Hindlimb muscle (tissue), 1 donor: ENCODE results near the gene ZNF503. TPM values are rescaled to one million over a fixed set of nuclear protein-coding genes. Genes with fewer than 3 reads are reported as not detected.
A peak's percentile ranks its signal among the peaks of the same experiment; 100 is the strongest.

Experiments used
- DNase-seq: peaks from one replicate; pipeline ENCODE4 v3.0.0-alpha.2; 2013
- polyA plus RNA-seq: library from polyadenylated mRNA; unstranded; fragments of 120-200 nt; gene quantifications from one replicate; pipeline ENCODE4 v1.2.1, GENCODE V29; 2013; ENCODE audit not compliant: insufficient read length

The ZNF503 gene
- polyA plus RNA-seq, 1 donor, result 9.7 TPM

DNA sequence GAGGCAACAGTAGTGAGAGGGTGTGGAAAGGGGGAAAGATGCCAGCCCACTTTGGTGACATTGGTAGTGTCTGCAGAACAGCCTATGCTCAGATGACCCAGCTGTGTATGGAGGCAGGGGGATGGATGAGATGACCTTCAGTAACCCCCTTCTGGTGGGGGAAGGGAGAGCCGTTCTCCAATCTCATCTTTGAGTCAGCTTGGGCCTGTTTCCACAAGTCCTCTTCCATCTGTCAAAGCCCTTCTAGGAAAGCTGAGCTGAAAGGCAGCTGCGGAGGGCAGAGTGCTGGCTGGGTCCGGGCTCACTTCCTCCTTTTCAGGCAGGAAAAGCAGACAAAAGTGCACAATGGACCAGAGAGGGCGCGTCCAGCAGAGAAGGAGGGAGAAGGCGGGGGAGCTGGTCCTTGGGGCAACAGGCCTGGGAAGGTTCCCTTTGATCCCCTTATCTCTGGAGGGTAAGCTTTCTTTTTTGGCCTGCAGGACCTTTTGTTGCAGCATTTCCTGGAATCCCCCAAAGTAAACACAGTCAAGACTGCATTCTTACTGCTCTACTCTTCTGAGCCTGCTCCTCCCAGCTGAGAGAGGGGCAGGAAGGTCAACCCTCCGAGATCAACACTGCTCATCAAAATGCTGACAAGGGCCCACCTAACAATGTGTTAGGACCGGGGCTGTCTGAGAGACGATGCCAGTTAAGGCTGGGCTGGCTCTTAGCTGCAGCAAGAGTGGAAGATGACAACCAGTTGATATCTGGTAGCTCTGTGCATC, 28.6 kb upstream of the ZNF503 start:
- DNase-seq, result no peak

DNA sequence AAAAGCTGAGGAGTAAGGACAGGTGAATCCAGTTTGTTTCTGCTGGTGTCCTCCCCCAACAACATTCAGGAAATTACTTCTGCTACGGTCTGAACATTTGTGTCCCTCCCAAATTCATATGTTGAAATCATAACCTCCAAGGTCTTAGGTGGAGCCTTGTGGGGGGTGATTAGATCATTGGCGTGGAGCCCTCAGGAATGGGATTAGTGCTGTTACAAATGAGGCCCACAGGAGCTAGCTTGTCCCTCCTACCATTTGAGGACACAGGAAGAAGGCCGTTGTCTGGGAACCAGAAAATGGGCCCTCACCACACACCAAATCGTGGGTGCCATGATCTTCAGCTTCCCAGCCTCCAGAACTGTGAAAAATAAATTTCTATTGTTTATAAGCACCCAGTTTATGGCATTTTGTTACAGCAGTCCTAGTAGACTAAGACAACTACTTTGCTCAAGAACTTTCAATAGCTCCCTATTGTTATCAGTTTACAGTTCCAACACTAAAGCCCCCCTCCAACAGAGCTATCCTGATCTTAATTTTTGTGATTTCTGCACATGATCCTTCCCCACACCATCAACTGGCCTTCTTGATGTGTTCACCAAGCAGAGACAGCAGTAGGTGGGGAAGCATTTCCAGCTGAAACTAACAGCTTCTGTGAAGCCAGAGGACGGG, 27.7 kb upstream of the ZNF503 start:
- DNase-seq, result no peak

DNA sequence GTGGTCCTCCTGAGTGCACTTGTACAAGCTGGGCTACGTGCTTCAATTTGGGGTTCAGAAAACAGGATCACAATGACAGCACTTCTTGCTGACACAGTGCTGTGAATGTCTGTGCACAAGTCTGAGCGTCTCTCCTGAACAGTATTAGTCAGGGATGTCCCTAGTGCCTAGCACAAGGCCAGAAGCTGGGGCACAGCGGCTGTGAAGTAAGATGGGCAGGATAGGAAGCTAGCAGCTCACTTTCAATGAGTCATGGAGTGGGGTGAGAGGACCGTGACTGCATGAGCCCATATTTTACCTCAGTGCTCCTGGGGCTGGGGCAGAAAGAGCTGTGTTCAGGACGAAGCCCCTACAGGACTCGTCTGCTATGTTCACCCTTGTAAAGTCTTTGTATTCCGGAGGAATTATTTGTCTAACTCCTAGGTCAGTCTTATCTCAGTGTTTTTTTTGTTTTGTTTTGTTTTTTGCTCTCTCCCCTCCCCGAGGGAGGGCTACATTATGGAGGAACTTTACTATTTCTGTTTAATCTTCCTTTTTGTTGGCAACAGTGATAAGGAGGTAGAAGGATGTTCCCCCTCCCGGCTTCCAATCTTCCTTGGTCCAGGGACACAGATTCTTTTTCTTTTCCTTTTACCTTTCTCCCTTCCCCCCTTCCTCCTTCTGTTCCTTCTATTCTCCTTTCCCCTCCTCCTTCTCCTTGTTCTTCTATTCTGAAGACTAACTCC, 27.0 kb upstream of the ZNF503 start:
- DNase-seq, result no peak

DNA sequence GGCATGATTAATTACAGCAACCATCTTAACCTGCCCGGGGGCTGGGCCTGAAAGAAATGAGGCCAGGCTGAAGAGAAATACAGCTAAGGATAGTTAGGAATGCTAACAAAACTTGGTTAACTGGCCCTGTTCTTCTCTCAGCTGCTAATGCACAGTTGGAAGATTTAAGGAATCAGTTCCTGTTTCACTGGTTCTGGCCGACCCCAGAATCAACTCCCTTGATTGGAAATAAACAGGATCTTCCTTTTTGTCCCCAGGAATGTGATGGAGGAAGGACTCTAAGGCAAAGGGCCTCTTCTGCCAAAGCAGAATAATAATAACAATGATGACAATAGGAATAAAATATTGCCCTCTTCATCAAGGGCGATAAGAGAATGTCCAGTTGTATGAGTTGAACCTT, 26.4 kb upstream of the ZNF503 start:
- DNase-seq, result no peak

DNA sequence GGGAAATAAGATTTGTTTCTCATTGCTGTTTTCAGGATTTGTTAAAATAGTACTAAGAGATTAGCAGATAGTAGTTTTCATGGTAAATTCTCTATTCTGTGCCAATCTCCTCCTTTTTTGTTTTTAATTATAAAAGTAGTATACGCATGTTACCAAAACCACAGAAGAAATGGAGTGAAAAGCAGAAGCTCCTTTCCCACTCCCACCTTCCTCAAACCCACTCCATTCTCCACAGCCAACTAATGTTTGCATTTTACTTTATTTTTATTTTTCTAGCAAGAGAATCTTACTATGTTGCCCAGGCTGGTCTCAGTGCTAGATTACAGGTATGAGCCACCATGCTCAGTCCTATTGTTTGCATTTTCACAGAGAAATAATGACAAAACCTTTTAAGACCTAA, 25.3 kb upstream of the ZNF503 start:
- DNase-seq, result no peak

DNA sequence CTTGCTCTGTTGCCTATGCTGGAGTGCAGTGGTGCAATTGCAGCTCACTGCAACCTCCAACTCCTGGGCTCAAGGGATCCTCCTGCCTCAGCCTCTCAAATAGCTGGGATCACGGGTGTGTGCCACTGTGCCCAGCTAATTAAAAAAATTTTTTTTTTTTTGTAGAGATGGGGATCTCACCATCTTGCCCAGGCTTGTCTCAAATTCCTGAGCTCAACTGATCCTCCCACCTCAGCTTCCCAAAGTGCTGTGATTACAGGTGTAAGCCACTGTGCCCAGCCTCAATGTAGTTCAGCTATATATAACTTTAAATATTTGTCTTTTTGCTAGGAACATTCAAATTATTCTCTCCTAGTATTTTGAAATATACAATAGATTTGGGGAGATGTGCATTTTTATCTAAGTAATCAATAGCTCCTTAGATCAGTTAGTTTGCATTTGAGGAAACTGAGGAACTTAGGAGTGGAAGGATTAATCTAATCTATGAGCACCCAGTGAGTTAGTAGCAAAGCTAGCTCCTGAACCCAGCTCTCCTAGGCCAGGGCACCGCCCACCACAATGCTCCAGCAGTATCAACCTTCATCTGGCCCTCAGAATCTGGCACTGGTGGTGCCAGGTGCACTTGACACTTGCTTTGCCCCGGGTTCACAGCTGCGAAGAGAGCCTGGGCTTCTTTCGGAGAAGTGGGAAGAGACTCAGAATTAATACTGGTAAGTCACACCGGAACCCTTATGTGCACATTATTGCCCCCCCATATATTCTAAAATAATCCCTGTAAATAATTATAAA, 23.9 kb upstream of the ZNF503 start:
- no peak for DNase-seq

DNA sequence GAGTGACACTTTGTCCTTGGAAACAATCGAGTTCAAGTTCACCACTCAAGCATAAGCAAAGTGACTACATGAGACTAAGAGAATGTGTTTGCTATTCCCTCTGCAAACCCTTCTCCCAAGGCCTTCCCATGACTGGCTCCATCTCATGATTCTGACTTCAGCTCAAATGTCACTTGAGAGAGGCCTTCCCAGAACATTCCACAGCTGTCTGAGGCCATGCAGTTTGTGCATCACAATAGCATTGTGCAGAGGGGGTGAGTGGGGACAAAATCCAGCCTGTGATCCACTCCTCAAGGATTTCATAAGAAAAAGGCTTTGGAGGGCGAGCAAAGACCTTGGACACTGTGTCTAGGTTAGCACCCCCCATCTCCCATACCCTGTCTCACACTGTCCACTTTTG, 23.0 kb upstream of the ZNF503 start:
- DNase-seq, result no peak

DNA sequence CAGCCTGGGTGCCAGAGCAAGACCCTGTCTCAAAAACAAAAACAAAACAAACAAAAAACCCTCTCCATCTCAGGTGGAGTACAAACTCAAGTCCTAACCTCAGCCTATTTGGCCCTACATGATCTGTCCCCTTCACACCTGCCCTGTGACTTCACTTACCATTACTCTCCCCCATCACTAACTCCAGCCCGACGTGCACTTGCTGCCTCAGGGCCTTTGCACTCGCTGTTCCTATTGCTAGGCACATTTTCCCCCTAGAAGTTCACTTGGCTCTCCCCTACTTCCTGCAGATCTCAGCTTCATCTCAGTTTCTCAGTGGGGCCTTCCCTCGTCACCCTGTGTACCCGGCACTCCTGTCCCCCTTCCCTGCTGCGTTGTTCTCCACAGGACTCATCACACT, 21.3 kb upstream of the ZNF503 start:
- DNase-seq, result no peak

DNA sequence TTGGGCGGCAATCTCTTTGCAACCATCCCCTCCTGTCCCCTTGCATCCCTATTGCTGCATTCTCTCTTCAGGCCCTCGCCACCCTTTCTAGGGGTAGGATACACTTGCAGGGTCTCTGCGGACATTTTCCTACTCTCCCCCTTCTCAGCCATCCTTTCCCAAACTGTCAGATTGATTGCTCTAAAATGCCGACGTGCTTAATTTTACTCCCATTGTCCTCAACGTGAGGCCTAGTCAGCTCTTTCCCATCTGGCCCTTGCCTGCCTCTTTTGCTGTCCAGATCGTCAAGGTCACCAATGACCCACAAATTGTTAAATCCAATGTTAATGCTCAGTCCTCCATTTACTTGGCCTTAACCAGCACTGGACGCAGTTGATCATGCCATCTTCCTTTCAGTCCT, 17.1 kb upstream of the ZNF503 start:
- DNase-seq, result no peak

DNA sequence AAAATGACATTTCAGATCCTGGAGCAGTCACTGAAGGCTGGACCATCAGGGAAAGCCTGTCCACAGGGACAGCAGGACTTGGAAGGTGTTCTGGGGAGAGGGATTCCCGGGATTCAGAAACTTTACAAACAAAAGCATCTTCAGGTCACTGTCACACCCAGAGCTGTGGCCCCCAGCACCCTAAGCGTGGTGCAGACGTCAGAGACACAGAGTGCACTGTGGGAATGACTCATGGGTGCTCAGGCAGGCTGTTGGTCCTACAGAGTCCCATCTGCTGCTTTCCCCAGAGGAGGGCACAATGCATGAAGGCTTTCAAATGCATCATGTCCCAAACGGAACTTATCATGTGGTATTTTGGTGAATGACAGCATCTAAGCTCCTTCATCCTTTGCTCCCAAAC, 16.7 kb upstream of the ZNF503 start:
- DNase-seq, result no peak

DNA sequence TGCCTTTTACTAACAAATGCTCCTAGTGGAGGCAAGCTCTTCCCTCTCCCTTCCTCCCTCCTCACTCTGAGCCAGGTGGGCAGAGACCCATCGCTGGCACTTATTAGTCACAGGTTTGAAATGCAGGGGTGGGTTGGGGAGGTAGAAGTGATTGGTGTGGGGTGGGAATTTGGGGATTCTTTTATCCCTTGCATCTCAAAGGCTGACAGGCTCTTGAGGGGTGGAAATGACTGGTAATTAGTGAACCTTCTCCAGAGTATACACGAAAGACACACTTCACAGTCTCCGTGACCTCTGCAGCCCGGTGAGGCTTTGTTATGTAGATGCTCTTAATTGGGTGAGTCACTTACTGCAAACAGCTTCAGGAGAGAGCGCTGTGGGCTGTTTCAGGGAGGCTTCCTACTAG, 16.0 kb upstream of the ZNF503 start:
- no peak for DNase-seq

DNA sequence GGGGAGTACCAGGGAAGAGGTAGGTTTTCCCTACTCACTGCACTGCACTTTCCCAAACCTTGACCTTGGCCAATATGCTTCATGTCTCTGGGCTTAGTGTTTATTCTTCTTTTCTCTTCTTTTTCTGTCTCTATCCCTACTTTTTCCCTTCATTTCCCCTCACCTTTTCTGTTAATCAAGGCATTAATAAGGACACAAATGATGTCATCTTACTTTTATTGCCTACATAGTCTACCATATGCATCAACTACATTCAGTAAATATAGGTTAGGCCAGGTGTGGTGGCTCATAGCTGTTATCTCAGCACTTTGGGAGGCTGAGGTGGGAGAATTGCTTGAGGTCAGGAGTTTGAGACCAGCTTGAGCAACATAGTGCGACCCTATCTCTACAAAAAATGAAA, 13.0 kb upstream of the ZNF503 start:
- no peak for DNase-seq

DNA sequence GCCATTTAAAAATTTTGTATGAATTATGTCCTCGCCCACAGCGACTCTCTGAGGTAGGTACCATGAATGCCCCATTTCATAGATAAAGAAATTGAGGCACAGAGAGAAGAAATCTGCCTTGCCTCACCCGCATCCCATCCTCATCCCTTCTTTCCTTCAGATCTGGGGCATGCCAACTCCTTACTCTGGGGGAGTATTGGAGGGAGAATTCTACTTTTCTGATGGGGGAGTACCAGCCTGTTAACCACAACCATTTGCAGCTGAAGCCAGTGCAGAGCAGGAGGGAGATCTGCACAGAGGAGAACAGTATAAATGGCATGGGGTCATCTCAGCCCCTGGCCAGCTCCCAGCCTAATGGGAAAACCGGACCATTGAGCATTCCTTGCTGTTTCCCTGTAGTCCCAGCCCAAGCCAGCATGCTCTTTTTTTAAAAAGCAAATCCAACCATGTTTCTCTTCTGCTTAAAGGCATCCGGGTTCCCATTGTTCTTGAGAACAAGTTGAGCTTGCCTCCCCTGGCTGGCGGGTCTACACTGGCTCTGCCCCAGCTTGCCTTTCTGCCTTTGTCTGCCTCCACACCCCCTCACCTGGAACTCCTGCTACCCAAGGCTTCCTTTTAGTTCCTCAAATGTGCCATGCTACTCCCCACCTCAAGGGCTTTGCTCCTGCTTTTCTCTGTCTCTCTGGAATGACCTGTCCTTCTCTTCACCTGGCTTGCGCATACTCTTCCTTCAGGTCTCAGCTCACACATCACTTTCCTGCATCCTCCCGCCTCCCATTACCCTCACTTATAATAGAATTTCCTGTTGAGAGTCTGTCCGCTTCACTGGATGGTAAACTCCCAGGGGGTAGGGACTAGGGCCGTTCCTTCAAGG, 8.8 kb upstream of the ZNF503 start:
- DNase-seq, result peak; percentile 52

DNA sequence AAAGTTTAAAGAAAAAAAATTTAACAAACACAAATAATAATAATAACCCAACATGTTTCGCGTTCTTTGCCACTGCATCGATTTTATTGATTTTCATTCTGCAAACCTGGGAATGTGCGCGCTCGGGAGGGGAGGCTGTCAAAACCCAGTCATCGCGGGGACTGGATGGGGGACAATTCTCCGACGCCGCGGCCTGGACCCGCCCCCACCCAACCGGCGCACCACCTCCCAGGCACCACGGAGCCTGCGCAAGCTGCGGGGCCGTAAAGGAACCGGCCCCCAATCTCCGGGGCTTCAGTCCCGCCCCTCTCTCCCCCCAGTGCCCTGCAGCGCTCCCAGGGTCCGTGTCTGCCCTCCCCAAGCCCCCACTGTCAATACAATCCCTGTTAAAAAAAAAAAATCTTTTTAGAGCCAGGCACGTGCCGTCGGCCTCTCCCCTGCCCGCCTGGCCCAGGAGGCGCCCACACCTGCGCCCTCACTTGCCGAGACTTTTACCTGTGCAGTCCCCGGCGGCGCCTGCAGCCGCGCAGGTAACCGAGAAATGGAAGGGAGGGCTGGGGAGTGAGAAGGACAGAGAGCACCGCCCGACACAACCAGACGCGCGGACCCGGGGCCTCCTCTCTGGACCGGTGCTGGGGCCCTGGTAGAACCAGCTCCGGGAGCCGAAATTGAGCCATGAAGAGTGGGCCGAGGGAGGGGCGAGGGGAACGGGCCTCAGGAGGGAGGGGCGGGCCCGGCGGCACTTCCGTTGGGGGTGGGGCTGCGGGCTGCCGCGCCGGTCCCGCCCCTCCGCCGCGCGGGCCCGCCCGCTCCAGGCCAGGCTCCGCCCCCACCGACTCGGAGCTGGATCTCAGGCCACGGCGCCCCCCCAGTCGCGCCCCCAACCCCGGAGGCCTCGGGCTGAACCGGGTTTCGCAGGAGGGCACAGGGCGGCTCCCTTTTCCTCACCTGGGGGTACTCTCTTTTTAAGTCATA, 7.6 kb upstream of the ZNF503 start:
- peak; percentile 61 for DNase-seq

DNA sequence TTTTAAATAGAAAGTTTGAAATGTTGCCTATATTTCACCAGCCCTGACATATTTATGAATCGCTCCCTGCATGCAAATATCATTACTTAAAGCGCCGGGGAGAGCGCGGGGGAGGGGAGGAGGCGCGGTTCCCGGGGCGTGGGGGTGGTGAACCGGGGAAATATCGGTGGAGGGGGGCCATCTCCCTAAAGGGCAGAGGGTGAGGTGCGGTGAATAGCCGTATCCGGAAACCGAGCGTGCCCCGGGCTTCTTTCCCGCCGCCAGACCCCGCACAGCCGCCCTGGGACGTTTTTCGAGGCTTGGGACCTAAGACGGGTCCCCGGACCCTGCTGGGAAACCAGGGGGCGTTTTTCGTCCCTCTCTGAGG, 6.9 kb upstream of the ZNF503 start:
- DNase-seq, result no peak

DNA sequence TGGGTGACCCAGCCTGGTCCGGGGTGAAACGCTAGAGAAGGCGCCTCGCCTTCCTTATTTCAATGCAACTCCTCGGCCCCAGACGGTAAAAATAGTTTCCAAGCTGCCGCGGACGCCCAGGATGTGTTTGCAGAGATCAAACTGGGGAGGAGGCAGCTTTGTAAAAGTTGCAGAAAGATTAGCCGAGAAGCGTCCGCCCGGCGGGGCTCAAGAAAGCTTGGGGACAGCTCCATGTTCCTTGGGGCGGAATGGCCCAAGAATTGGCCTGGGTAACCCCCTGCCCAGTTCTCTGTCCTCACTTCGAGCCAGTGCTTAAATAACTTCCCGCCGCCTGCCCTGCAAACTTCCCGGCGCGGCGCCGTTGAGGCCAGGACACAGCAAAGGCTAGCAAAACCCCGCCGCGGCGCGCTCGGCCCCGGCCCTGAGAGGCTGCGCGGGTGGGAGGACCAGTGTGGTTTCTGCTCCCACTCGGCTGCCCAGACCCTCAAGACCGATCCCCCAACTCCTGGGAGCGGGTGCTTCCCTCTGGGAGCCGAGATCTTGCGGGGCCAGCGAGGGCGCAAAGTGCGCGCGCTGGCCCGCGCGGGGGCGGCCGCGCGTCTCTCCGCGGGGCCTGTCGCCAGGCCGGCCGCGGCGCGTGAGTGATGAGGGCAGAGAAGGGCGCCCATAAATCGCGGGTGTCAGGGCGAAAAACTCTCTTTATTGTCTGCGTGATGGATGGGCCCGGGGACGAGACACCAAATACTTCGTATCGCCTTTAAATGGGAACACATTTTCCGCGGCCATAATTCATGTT, 6.3 kb upstream of the ZNF503 start:
- DNase-seq, result peak; percentile 62

DNA sequence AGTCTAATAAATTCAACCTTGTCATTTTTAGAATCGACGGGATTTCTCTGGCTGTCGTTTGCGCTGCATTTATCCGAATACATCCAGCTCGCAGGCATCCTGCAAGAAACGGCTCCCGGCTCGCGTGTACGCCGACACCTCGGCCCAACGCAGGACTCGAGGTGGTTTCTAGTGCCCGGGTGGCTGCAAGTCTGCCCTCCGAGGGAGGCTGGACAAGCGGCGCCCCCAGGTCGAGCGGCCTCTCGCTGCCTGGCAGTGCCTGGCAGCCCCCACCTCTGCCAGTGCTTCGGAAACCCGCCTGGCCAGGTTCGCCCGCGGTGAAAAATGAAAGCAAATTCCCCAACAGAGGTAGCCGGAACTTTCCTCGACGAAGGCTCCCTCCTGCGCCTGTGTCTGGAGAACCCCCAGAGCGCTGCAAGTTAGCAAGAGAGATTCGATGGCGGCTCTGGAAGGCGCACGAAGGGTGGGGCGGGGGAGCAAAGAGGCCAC, 5.7 kb upstream of the ZNF503 start:
- DNase-seq, result no peak

DNA sequence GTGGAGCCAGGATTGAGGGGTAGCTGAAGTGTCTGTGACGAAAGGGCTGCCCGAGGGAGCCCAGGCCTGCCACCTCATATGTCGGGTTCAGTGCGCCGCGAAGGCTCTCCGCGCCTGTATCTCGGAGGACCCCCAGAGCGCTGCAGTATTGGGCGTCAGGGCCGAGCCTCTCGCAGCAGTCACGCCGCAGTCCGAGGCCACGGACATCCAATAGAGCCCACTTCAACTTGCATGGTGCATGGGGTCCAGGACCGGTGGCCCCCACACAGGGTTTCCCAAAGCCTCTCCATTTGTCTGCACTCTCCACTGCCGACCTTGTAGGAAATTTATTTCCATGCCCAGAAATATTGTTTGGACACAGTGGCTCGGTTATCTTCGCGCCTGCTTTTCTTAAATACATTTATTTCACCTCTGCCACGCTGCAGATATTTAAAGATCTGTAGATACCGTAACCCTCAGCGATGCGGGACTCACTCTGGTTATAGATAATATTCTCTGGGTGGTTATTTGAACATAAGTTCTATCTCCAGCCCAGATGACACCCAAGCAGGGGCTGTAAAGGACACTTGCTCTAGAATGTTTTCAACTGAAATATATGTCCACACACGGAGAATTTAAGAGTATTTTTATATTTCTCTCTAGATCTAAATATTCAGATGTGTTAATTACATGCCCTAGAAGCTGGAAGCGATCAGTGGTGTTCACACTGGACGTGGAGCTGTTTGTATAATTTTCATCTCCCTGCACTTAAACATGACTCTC, 5.1 kb upstream of the ZNF503 start:
- DNase-seq, result no peak
